ENCODE measurements around the gene CALHM4. TPM values are rescaled to one million over a fixed set of nuclear protein-coding genes. Genes with fewer than 3 reads are reported as not detected.

CALHM4 gene
- total and polyA plus RNA-seq, 2 experiments from 2014 or later = not detected

- Histone ChIP-seq H3K36me3 (replicated peaks; ENCODE audit: insufficient read depth, low read depth) (no peaks in the 10 kb centered on the region), H3K27me3 (no peaks in the 10 kb centered on the region), H3K79me2 (no peaks in the 10 kb centered on the region), H2AFZ (no peak overlapping the region), H3K9me3 (ENCODE audit: low read depth) (no peaks in the 10 kb centered on the region), H3K4me2 (no peak overlapping the region), H3K4me1 (ENCODE audit: insufficient read depth) (no peaks in the 10 kb centered on the region), H4K20me1 (ENCODE audit: insufficient read depth, poor library complexity, severe bottlenecking) (no peaks in the 10 kb centered on the region), H3K27ac (no peak overlapping the region), H3K4me3 (no peak overlapping the region), H3K9me2 (replicated peaks; ENCODE audit: insufficient read depth) (no peaks in the 10 kb centered on the region)
- no peak for TF ChIP-seq EZH2phosphoT487 (IDR thresholded peaks at IDR 0.05; ENCODE audit: low read depth, severe bottlenecking, unreplicated experiment)
- no peak for TF ChIP-seq EZH2 (IDR thresholded peaks at IDR 0.05; ENCODE audit: borderline replicate concordance)
- no peak for TF ChIP-seq CTCF (IDR thresholded peaks at IDR 0.05; ENCODE audit: poor library complexity)
- no peak for DNase-seq (ENCODE audit: low spot score)
- 87% methylated on average over 6 of the region's 6 CpGs for WGBS (ENCODE audit: low lambda C conversion rate, missing lambda C conversion rate)
Observed at GRCh38 chr6:116547358-116547757, 6.2 kb upstream of the CALHM4 start.

DNA sequence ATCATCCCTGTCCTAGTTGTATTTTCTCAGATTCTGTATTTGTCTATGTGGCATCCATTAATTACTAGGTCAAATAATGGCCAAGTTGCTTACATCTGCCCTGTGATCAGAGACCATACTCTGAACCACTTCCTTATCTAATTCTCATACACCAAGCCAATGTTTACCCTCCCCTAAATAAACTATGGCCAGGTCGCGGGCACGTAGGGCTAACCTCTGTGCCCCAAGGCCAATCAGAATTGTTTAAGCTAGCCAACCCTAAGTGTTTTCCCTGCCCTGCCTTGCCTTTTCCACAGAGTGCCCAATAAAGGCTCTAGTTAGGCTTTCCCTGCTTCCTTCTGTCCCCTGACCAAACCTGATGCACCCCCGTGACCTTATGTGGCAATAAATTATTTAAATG lies 2.8 kb upstream of the CALHM4 start:
- no peak overlapping the region for H3K4me2 ChIP-seq
- H3K9me2 ChIP-seq (replicated peaks; ENCODE audit: insufficient read depth) = no peaks in the 10 kb centered on the region
- no peak overlapping the region for H3K4me3 ChIP-seq
- no peak overlapping the region for H3K27ac ChIP-seq
- no peaks in the 10 kb centered on the region for H3K9me3 ChIP-seq (ENCODE audit: low read depth)
- no peaks in the 10 kb centered on the region for H3K79me2 ChIP-seq
- H3K36me3 ChIP-seq (replicated peaks; ENCODE audit: insufficient read depth, low read depth) = no peaks in the 10 kb centered on the region
- H3K4me1 ChIP-seq (ENCODE audit: insufficient read depth) = no peaks in the 10 kb centered on the region
- no peaks in the 10 kb centered on the region for H4K20me1 ChIP-seq (ENCODE audit: insufficient read depth, poor library complexity, severe bottlenecking)
- no peak overlapping the region for H2AFZ ChIP-seq
- no peak for TF ChIP-seq EZH2phosphoT487 (IDR thresholded peaks at IDR 0.05; ENCODE audit: low read depth, severe bottlenecking, unreplicated experiment)
- TF ChIP-seq EZH2 (IDR thresholded peaks at IDR 0.05; ENCODE audit: borderline replicate concordance) = no peak
- TF ChIP-seq CTCF (IDR thresholded peaks at IDR 0.05; ENCODE audit: poor library complexity) = no peak
- no peaks in the 10 kb centered on the region for H3K27me3 ChIP-seq
- DNase-seq (ENCODE audit: low spot score) = no peak
- WGBS (ENCODE audit: low lambda C conversion rate, missing lambda C conversion rate) = 49% methylated on average over 4 of the region's 4 CpGs

DNA sequence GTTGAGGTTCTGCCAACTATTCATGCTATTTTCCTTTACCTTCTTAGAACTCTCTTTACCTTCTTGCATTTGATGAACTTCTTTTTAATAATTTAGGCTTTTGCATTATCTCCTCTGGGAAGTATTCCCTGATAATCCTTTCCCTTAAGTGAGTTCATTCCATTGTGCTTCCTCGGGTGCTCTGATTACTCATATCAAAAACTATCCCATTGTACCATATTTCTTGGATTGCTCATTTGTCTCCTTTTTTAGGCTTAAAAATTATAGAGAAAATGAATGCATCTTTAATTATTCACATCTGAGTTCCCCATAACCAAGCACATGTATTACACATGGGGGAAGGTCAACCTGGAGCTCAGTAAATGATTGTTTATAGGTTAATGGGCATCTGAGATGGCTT lies 2.5 kb downstream of the CALHM4 start:
- Histone ChIP-seq H4K20me1 (ENCODE audit: insufficient read depth, poor library complexity, severe bottlenecking) (no peaks in the 10 kb centered on the region), H3K9me3 (ENCODE audit: low read depth) (no peaks in the 10 kb centered on the region), H3K27me3 (no peaks in the 10 kb centered on the region), H3K36me3 (replicated peaks; ENCODE audit: insufficient read depth, low read depth) (no peaks in the 10 kb centered on the region), H2AFZ (no peak overlapping the region), H3K4me1 (ENCODE audit: insufficient read depth) (no peaks in the 10 kb centered on the region), H3K4me3 (no peak overlapping the region), H3K9me2 (replicated peaks; ENCODE audit: insufficient read depth) (no peaks in the 10 kb centered on the region), H3K79me2 (no peaks in the 10 kb centered on the region), H3K27ac (no peak overlapping the region), H3K4me2 (no peak overlapping the region)
- DNase-seq (ENCODE audit: low spot score) = no peak
- WGBS (ENCODE audit: low lambda C conversion rate, missing lambda C conversion rate) = 65% methylated on average over 1 of the region's 1 CpG
- TF ChIP-seq CTCF (IDR thresholded peaks at IDR 0.05; ENCODE audit: poor library complexity) = no peak
- no peak for TF ChIP-seq EZH2 (IDR thresholded peaks at IDR 0.05; ENCODE audit: borderline replicate concordance)
- TF ChIP-seq EZH2phosphoT487 (IDR thresholded peaks at IDR 0.05; ENCODE audit: low read depth, severe bottlenecking, unreplicated experiment) = no peak
